DMS114 treated with DMSO at 0.1 percent for 48 hours (cell line): Measurements from ENCODE around the gene PAFAH1B2.

Source experiments
- DNase-seq: peaks from one replicate; lab custom pipeline; 2025; ENCODE audit not compliant: unreplicated experiment; lab: John Stamatoyannopoulos, UW

Gene PAFAH1B2

DNA sequence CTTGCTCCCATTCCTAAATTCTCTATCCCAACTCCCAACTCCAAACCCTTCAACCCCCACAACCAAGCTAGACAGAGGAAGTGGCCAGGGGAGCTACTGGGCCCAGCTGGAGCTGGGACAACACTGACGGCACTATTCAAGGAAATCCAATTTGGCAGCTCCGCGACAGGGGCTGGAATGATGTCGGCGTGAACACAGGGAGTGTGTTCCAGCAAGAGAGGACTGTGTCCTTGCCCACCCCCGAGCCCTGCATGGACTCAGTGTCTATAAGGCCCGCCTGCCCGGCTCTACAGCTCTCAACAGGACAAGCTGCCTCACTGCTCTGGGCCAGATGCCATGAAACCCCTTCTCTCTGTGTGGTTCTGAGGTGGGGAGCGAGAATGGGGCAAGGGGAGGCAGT is 76.5 kb downstream of the PAFAH1B2 start:
- DNase-seq: no peak

DNA sequence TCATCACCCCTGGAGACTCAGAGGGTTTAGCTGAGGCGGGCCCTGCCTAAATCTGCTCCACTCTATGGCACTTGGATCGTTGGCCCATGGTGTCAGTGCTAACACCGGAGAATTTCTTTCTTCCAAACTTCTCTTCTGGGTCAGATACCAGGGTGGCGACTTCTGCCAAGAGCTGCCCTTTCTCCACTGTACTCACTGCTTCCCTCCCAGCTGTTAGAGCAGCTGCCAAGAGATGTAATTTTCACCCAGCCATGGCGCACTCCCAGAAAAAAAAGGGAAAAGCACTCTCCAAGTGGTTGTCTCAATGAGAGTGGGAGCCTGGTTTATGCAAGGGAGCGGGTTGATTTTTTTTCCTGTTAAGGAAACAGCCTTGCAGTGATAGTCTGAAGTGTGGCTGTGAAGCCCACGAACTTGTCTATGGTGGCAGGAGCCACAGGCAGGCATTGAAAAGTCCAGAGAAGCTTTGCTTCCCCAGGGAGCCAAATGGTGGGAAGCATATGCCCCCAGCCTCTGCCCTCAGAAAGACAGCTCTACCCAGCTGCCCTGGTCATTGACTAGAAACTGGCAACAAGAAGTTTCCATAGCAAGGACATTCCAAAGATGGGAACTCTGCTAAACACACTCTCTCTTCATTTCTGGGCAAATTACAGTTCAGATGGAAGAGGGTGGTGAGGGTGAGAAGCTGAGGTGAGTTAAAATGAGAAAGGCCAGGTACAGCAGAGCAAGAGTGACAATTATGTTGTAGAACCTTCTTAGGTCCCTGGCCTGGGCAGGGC is 77.1 kb downstream of the PAFAH1B2 start:
- no peak for DNase-seq

DNA sequence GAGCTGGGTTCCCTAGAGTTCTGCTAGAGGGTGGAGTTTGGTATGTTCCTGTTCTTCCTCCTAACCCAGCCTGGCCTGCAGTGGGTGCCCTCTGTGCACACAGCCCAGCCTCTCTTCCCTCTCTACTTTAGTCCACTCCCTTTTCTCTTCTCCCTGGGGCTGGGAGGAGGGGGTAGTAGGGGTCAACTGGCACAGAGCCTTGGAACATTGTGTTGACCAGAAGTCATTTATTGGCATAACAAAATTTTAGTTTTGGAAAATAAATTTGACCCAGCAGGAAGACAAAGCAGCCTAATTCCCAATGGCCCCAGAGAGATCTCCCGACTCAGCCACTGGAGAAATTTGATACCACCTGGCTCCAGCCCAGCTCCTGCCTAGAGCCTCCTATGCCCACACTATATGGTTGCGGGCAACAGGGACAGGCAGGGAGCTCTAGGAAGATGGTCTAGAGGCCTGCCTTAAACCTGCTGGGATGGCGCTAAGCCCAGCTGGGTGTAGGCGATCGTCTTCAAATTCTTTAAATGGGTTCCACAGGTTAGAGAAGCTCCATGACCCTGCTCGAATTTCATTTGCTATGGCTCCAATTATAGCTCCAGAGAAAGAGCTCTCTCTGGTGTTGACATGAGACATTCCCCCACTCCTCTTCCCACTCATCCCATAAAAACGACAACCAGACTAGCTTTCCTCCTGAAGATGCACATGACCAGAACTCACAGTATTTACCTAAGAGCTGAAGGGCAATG is 77.9 kb downstream of the PAFAH1B2 start:
- no peak for DNase-seq

DNA sequence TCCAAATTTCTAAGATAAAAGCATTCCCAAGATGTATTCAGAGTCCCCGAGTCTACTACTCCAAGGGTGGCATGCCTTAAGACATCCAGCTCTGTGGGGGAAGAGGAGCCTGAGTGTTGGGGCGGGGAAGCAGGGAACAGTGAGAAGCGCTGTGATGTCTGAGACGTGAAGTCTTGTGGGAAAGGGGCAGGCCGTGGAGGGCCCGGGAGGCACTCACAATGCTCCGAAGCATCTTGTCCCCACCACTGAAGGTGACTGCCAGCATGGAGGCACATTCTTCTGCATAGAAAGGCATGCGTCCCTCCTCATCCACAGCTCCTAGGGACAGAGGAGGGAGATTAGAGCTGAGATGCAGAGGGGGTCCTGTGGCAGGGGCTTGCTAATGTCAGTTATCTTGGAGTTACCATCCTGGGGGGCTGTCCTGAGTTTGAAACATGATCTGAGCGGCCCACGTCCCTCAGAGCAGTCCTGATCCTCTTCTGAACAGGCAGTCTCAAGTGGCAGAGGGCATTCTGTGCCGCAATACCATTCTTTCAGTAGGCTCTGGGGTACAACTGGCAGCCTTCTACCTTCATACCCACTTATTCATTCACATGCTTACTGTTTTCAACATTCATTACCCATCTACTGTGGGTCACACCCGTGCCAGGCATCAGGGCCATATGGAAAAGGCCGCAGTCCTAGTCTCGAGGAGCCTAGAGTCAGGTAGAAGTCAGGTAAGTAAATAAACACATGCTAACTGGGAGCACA is 79.1 kb downstream of the PAFAH1B2 start:
- DNase-seq: no peak

DNA sequence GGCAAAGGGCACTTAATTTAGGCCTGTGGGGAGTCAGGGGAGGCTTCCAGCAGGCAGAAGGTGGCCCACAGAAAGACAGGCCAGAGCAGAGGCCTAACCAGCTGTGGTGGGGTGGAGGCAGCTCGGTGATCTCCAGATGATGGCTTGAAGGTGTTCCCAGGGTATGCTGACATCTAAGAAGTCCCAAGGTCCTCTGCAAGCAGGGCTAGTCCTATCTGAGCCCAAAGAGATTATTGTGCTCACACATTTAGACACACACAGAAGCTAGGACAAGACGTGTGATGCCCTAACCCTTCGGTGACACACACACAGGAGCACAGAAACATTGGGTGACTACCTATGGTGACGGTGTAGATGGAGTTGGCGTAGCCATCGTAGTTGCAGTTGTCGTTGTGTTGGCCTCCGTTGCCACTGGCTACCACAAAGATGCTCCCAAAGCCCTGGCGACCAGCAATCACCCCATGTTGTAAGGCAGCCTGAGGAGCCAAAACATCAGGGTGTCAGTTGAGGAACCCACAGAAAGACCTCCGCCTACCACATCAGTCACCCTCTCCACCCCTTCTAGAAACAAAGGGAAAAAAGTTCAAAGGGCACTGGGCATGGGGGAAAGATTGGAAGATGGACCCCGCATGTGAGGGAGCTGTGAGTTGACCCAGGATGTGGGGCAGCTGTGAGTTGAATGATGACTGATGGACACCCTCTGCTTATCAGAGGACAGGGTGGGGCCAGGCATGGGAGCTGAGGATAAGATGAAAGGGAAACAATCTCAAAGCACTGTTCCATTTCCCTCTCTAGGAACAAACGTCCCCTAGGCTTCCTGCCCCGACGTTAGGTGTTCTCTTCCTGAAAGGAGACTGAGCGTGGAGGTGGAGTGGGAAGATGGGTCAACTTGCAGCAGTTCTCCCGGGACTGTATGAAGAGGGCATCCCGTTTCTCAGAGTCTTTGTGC is 79.9 kb downstream of the PAFAH1B2 start:
- no peak for DNase-seq

DNA sequence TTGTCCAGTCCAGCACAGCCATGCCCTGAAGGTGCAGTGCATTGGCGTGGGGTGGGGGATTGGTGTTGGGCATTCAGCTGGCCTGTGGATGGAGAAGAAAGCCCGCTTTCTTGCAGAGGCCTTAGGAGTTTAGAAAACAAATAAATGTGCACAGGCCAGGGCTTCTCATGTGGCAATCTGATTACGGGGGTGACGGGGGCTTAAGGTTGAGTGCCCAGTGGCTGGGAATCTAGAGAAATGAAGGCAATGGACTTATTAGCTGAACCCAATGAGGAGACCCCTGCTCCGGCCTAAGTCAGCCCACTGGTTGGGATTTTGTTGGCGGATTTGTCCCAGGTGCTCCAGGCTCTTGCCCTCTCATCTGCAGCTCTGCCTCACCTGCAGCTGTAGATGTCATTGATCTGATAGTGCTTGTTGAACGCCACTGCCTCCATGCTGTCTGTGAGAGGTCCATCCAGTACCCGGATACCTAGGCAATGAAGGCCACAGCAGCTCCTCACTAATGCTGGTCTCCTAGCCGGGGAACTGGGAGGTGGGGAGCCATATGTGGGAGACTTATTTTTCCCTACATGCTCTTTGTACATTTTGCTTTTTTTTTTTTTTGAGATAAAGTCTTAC is 81.6 kb downstream of the PAFAH1B2 start:
- no peak for DNase-seq
